ENCODE measurements around the gene DCUN1D3.
"Not testable (repeated sequence)": the region's sequence is repeated elsewhere in the genome, so short reads cannot be mapped to it uniquely, and the experiment has no call there.

DCUN1D3 gene

GRCh38 chr16:20900299-20901067 is at the start of gene DCUN1D3, which contains the start of gene LYRM1:
Gene DCUN1D3, minus strand, starts transcription at chr16:20900358. Its CDS starts 37,820 bp downstream, at chr16:20862538.
Gene LYRM1, plus strand, starts transcription at chr16:20900771. Its CDS starts 14,785 bp downstream, at chr16:20915556.
- peak; percentile 91 for DNase-seq

GRCh38 chr16:20949660-20950059 is 49.5 kb upstream of the DCUN1D3 start:
- DNase-seq, result no peak

- no peak for DNase-seq
These were observed 48.3 kb upstream of the DCUN1D3 start for GRCh38 chr16:20948444-20948843.

- no peak for DNase-seq
These were observed 46.0 kb upstream of the DCUN1D3 start for GRCh38 chr16:20946015-20946629.

- not testable (repeated sequence) for DNase-seq
These were observed 45.4 kb upstream of the DCUN1D3 start for GRCh38 chr16:20945575-20945875.

- no peak for DNase-seq
These were observed 44.9 kb upstream of the DCUN1D3 start for GRCh38 chr16:20944861-20945574.

- DNase-seq, result no peak
These were observed 42.1 kb upstream of the DCUN1D3 start for GRCh38 chr16:20942256-20942655.

GRCh38 chr16:20941636-20941926 is 41.4 kb upstream of the DCUN1D3 start:
- DNase-seq, result no peak

- DNase-seq, result no peak
These were observed 40.9 kb upstream of the DCUN1D3 start for GRCh38 chr16:20940871-20941635.

GRCh38 chr16:20939611-20940010 is 39.5 kb upstream of the DCUN1D3 start:
- no peak for DNase-seq

GRCh38 chr16:20938426-20938825 is 38.3 kb upstream of the DCUN1D3 start:
- no peak for DNase-seq

- no peak for DNase-seq
These were observed 37.6 kb upstream of the DCUN1D3 start for GRCh38 chr16:20937736-20938135.

- DNase-seq, result no peak
These were observed 33.4 kb upstream of the DCUN1D3 start for GRCh38 chr16:20933589-20933988.

- no peak for DNase-seq
These were observed 31.0 kb upstream of the DCUN1D3 start for GRCh38 chr16:20931066-20931600.

- no peak for DNase-seq
These were observed 30.2 kb upstream of the DCUN1D3 start for GRCh38 chr16:20930365-20930690.

- not testable (repeated sequence) for DNase-seq
These were observed 29.7 kb upstream of the DCUN1D3 start for GRCh38 chr16:20929676-20930364.

- no peak for DNase-seq
These were observed 28.7 kb upstream of the DCUN1D3 start for GRCh38 chr16:20928774-20929411.

- no peak for DNase-seq
These were observed 25.6 kb upstream of the DCUN1D3 start for GRCh38 chr16:20925751-20926150.

- DNase-seq, result no peak
These were observed 23.7 kb upstream of the DCUN1D3 start for GRCh38 chr16:20923876-20924275.

GRCh38 chr16:20920799-20921198 is 20.6 kb upstream of the DCUN1D3 start:
- no peak for DNase-seq

- DNase-seq, result no peak
These were observed 19.9 kb upstream of the DCUN1D3 start for GRCh38 chr16:20920091-20920490.

Data from CD4-positive, alpha-beta T cell treated with Interleukin-4 for 4 hours (primary cell).